Measurements from ENCODE around the gene ITGA2.
"Not testable (repeated sequence)": the region's sequence is repeated elsewhere in the genome, so short reads cannot be mapped to it uniquely, and the experiment has no call there.

The ITGA2 gene

GRCh38 chr5:52963636-52964035 lies 25.5 kb upstream of the ITGA2 start:
- ChIA-PET POLR2A (no interaction called here), CTCF (interaction anchor here (1.3 to 4.8 kb wide), 3 partner anchors 10 to 27 kb away, joined by 3 to 27 read pairs (median 11); no protein-coding TSS in a partner anchor)
- no peak for DNase-seq (ENCODE audit: extremely low spot score)
- TF ChIP-seq CTCF (IDR thresholded peaks at IDR 0.05; ENCODE audit: control extremely low read depth, extremely low read depth, low read depth, missing control alignments): no peak

GRCh38 chr5:52964138-52964537 lies 25.0 kb upstream of the ITGA2 start:
- ChIA-PET CTCF (interaction anchor here (1.3 to 4.8 kb wide), 3 partner anchors 10 to 27 kb away, joined by 3 to 27 read pairs (median 11); no protein-coding TSS in a partner anchor), POLR2A (no interaction called here)
- no peak for DNase-seq (ENCODE audit: extremely low spot score)
- no peak for TF ChIP-seq CTCF (IDR thresholded peaks at IDR 0.05; ENCODE audit: control extremely low read depth, extremely low read depth, low read depth, missing control alignments)

- CTCF ChIA-PET: interaction anchor here (1.3 kb wide), 2 partner anchors 76 to 134 kb away, joined by 3 read pairs; partner anchors contain the start of gene MOCS2
- DNase-seq (ENCODE audit: extremely low spot score); POLR2A ChIA-PET: not testable (repeated sequence)
These were observed 13.0 kb upstream of the ITGA2 start for GRCh38 chr5:52976157-52976556.

GRCh38 chr5:52977264-52977897 lies 11.8 kb upstream of the ITGA2 start:
- TF ChIP-seq CTCF (IDR thresholded peaks at IDR 0.05; ENCODE audit: control extremely low read depth, extremely low read depth, low read depth, missing control alignments): no peak
- DNase-seq (ENCODE audit: extremely low spot score): no peak
- ChIA-PET POLR2A (interaction anchor here (0.7 kb wide), 1 partner anchor 137 kb away, joined by 10 read pairs; no protein-coding TSS in a partner anchor), CTCF (interaction anchor here (1.2 to 1.3 kb wide), 2 partner anchors 13 to 74 kb away, joined by 3 read pairs; no protein-coding TSS in a partner anchor)

GRCh38 chr5:52981507-52981906 lies 7.6 kb upstream of the ITGA2 start:
- no peak for TF ChIP-seq CTCF (IDR thresholded peaks at IDR 0.05; ENCODE audit: control extremely low read depth, extremely low read depth, low read depth, missing control alignments)
- ChIA-PET POLR2A (no interaction called here), CTCF (no interaction called here)
- no peak for DNase-seq (ENCODE audit: extremely low spot score)

GRCh38 chr5:52983731-52984636 lies 5.2 kb upstream of the ITGA2 start:
- POLR2A ChIA-PET: no interaction called here
- DNase-seq (ENCODE audit: extremely low spot score): no peak
- CTCF ChIA-PET: no interaction called here

More at GRCh38 chr5:52983731-52984636, 5.2 kb upstream of the ITGA2 start:
- TF ChIP-seq CTCF (IDR thresholded peaks at IDR 0.05; ENCODE audit: control extremely low read depth, extremely low read depth, low read depth, missing control alignments): no peak
